Measurements from ENCODE around the gene SUPT7L. TPM values are rescaled to one million over a fixed set of nuclear protein-coding genes. Genes with fewer than 3 reads are reported as not detected.

The SUPT7L gene
- total RNA-seq, 2 experiments from 2014 or later: 26.2 to 26.6 TPM

- DNase-seq: no peak
- H3K27me3 Mint-ChIP-seq: no peaks in the 10 kb centered on the region
- H3K4me3 Mint-ChIP-seq: no peak overlapping the region
- no peaks in the 10 kb centered on the region for H3K9me3 Mint-ChIP-seq
- H3K4me1 Mint-ChIP-seq: peaks cover 24% of the 10 kb centered on the region
- H3K27ac Mint-ChIP-seq: no peak overlapping the region
- peaks cover 6% of the 10 kb centered on the region for H3K36me3 Mint-ChIP-seq
Observed at GRCh38 chr2:27667446-27667845, 4.0 kb upstream of the SUPT7L start.

GRCh38 chr2:27664622-27665363 lies 1.4 kb upstream of the SUPT7L start:
- DNase-seq: no peak
- no peaks in the 10 kb centered on the region for H3K9me3 Mint-ChIP-seq

GRCh38 chr2:27664154-27664574 lies 750 bp upstream of the SUPT7L start:
- H3K9me3 Mint-ChIP-seq: no peaks in the 10 kb centered on the region
- peak overlapping the region; percentile 100 for H3K4me3 Mint-ChIP-seq
- peaks cover 14% of the 10 kb centered on the region for H3K36me3 Mint-ChIP-seq
- no peaks in the 10 kb centered on the region for H3K27me3 Mint-ChIP-seq
- peak overlapping the region; percentile 100 for H3K27ac Mint-ChIP-seq
- no peak for DNase-seq
- H3K4me1 Mint-ChIP-seq: peaks cover 32% of the 10 kb centered on the region

More at GRCh38 chr2:27664622-27665363, 1.4 kb upstream of the SUPT7L start:
- H3K4me3 Mint-ChIP-seq: peak overlapping the region; percentile 100
- peak overlapping the region; percentile 100 for H3K27ac Mint-ChIP-seq
- H3K4me1 Mint-ChIP-seq: peaks cover 30% of the 10 kb centered on the region
- H3K27me3 Mint-ChIP-seq: no peaks in the 10 kb centered on the region
- H3K36me3 Mint-ChIP-seq: peaks cover 14% of the 10 kb centered on the region

DNA sequence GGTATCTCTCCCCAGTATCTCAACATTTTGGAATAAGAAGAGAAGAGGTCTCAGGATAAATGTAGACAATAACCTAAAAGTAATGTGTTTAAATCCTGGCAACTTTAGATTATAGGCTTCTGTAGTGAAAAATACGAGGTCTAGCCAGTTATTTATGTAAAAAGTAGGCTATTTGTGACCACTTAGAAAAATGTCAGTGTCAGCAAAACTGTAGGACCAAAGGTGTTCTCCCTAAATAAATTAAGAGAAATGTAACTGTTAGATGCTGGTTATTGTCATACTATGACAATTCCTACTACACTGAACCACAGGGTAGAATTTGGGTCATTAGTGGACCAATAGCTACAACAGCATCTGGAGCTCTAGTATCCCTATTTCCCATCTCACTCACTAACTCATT lies 2.0 kb downstream of the SUPT7L start:
- no peak for DNase-seq
- Mint-ChIP-seq H3K4me3 (no peak overlapping the region), H3K27me3 (no peaks in the 10 kb centered on the region), H3K36me3 (peaks cover 10% of the 10 kb centered on the region), H3K4me1 (peaks cover 36% of the 10 kb centered on the region), H3K9me3 (no peaks in the 10 kb centered on the region), H3K27ac (no peak overlapping the region)

GRCh38 chr2:27655155-27655951 lies 8.1 kb downstream of the SUPT7L start:
- H3K27ac Mint-ChIP-seq: peak overlapping the region; percentile 18
- no peak for DNase-seq
- H3K36me3 Mint-ChIP-seq: peaks cover 16% of the 10 kb centered on the region
- no peak overlapping the region for H3K4me3 Mint-ChIP-seq
- peaks cover 17% of the 10 kb centered on the region for H3K4me1 Mint-ChIP-seq
- no peaks in the 10 kb centered on the region for H3K27me3 Mint-ChIP-seq
- no peaks in the 10 kb centered on the region for H3K9me3 Mint-ChIP-seq

DNA sequence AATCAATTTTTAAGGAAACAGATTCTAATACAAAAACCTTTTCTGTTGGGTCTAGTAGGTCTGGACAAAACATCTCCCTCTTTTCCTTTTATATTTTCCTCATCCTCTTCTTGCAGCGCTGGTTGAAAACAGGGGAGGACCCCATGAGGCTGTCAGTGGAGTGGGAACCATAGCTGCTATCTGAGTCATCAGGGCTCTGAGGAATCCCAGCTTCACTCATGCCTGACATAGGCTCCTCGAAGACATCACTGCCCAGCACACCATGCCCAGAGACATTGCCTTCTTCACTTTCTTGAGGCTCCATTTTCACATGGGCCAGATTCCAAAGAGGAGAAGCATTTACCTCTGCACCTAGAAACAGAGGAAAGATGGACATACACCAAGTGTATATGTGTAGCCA lies 10.0 kb downstream of the SUPT7L start:
- no peaks in the 10 kb centered on the region for H3K9me3 Mint-ChIP-seq
- H3K36me3 Mint-ChIP-seq: peaks cover 21% of the 10 kb centered on the region
- no peak overlapping the region for H3K4me3 Mint-ChIP-seq
- peak overlapping the region; percentile 24 for H3K27ac Mint-ChIP-seq
- no peak for DNase-seq
- H3K4me1 Mint-ChIP-seq: peaks cover 10% of the 10 kb centered on the region
- no peaks in the 10 kb centered on the region for H3K27me3 Mint-ChIP-seq

DNA sequence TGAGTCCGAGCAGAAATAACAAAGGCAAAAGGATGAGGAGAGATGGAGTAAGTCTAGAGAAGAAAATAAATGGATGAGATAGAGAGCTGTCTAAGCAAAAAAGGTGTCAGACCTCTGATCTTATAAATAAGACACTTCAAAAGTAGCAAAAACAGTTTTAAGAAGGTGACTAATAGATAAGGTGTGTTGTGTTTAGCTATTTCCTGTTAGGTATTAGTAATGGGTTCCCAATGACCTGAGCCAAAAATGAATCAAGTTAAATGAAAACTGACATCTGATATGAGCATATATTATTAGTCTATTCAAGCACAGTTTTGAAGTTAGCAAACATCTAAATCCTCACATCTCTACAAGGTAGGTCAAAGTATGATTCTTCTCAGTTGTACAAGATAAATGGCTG lies 10.6 kb downstream of the SUPT7L start:
- Mint-ChIP-seq H3K9me3 (no peaks in the 10 kb centered on the region), H3K27me3 (no peaks in the 10 kb centered on the region), H3K4me1 (peaks cover 10% of the 10 kb centered on the region), H3K4me3 (no peak overlapping the region), H3K36me3 (peaks cover 21% of the 10 kb centered on the region), H3K27ac (peak overlapping the region; percentile 22)
- no peak for DNase-seq

GRCh38 chr2:27652341-27652740 lies 11.1 kb downstream of the SUPT7L start:
- H3K9me3 Mint-ChIP-seq: no peaks in the 10 kb centered on the region
- DNase-seq: no peak
- peaks cover 10% of the 10 kb centered on the region for H3K4me1 Mint-ChIP-seq
- H3K36me3 Mint-ChIP-seq: peaks cover 21% of the 10 kb centered on the region
- H3K4me3 Mint-ChIP-seq: no peak overlapping the region
- peak overlapping the region; percentile 22 for H3K27ac Mint-ChIP-seq
- H3K27me3 Mint-ChIP-seq: no peaks in the 10 kb centered on the region

GRCh38 chr2:27651056-27651455 lies 12.4 kb downstream of the SUPT7L start:
- Mint-ChIP-seq H3K4me3 (no peak overlapping the region), H3K4me1 (peaks cover 7% of the 10 kb centered on the region), H3K36me3 (peaks cover 21% of the 10 kb centered on the region), H3K27ac (no peak overlapping the region), H3K9me3 (no peaks in the 10 kb centered on the region), H3K27me3 (no peaks in the 10 kb centered on the region)
- DNase-seq: no peak

DNA sequence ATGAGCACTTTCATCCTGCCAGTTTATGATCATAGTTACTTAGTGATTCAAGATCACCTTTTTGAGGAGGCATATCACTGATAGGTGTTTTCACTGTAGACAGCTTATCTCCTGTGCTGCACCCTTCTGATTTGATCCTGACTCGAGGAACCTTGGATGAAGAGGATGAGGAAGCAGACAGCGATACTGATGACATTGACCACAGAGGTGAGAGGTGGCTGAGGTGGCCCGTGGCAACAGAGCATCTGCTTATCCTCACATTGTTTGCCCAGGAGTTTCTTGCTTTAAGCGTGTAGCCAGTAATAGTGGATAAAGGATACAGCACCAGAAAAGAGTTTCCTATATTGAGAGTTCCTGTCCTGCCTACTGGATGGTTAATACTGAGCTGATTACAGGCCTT lies 15.7 kb downstream of the SUPT7L start:
- H3K27me3 Mint-ChIP-seq: no peaks in the 10 kb centered on the region
- H3K9me3 Mint-ChIP-seq: no peaks in the 10 kb centered on the region
- peaks cover 3% of the 10 kb centered on the region for H3K4me1 Mint-ChIP-seq
- no peak overlapping the region for H3K27ac Mint-ChIP-seq
- H3K4me3 Mint-ChIP-seq: no peak overlapping the region
- peaks cover 7% of the 10 kb centered on the region for H3K36me3 Mint-ChIP-seq
- no peak for DNase-seq

- DNase-seq: no peak
- Mint-ChIP-seq H3K27ac (no peak overlapping the region), H3K27me3 (no peaks in the 10 kb centered on the region), H3K4me3 (no peak overlapping the region), H3K9me3 (no peaks in the 10 kb centered on the region), H3K36me3 (peaks cover 7% of the 10 kb centered on the region), H3K4me1 (no peaks in the 10 kb centered on the region)
Observed at GRCh38 chr2:27647289-27647688, 16.1 kb downstream of the SUPT7L start.

- Mint-ChIP-seq H3K4me3 (no peak overlapping the region), H3K36me3 (peaks cover 10% of the 10 kb centered on the region), H3K27me3 (no peaks in the 10 kb centered on the region), H3K9me3 (no peaks in the 10 kb centered on the region), H3K27ac (no peak overlapping the region), H3K4me1 (no peaks in the 10 kb centered on the region)
- DNase-seq: no peak
Observed at GRCh38 chr2:27645197-27645596, 18.2 kb downstream of the SUPT7L start.

GRCh38 chr2:27640722-27641245 lies 22.6 kb downstream of the SUPT7L start:
- DNase-seq: no peak
- Mint-ChIP-seq H3K4me3 (no peak overlapping the region), H3K27ac (no peak overlapping the region), H3K9me3 (no peaks in the 10 kb centered on the region), H3K27me3 (no peaks in the 10 kb centered on the region), H3K4me1 (peaks cover 16% of the 10 kb centered on the region), H3K36me3 (peaks cover 21% of the 10 kb centered on the region)

GRCh38 chr2:27638709-27639108 lies 24.7 kb downstream of the SUPT7L start:
- peaks cover 18% of the 10 kb centered on the region for H3K4me1 Mint-ChIP-seq
- H3K9me3 Mint-ChIP-seq: no peaks in the 10 kb centered on the region
- no peak overlapping the region for H3K4me3 Mint-ChIP-seq
- no peak for DNase-seq
- no peaks in the 10 kb centered on the region for H3K27me3 Mint-ChIP-seq
- H3K27ac Mint-ChIP-seq: peak overlapping the region; percentile 89
- H3K36me3 Mint-ChIP-seq: peaks cover 36% of the 10 kb centered on the region

GRCh38 chr2:27638037-27638637 lies 25.3 kb downstream of the SUPT7L start:
- Mint-ChIP-seq H3K4me3 (peak overlapping the region; percentile 50), H3K27me3 (no peaks in the 10 kb centered on the region), H3K9me3 (no peaks in the 10 kb centered on the region), H3K36me3 (peaks cover 36% of the 10 kb centered on the region), H3K27ac (peak overlapping the region; percentile 89), H3K4me1 (peaks cover 18% of the 10 kb centered on the region)
- DNase-seq: no peak
